ENCODE data around the gene COPA.

COPA gene

DNA sequence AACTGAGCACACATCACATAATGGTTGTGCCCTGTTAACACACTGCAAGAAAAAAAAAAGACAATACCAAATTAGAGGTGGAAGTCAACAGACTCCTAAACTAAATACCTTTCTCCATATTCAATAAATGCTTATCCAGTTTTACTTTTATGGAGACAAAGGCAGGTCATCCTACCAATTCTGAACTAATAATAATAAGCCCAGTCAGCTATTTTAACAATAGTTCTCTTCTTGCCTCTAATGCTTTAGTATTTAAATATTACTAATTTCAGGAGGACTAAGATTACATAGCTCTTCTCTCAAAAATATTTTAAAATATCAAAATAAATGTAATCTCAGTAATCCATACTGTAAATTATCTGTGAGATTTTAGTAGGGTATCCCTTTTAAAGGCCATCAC is 10.5 kb downstream of the COPA start:
- TF ChIP-seq, protein P1, sequence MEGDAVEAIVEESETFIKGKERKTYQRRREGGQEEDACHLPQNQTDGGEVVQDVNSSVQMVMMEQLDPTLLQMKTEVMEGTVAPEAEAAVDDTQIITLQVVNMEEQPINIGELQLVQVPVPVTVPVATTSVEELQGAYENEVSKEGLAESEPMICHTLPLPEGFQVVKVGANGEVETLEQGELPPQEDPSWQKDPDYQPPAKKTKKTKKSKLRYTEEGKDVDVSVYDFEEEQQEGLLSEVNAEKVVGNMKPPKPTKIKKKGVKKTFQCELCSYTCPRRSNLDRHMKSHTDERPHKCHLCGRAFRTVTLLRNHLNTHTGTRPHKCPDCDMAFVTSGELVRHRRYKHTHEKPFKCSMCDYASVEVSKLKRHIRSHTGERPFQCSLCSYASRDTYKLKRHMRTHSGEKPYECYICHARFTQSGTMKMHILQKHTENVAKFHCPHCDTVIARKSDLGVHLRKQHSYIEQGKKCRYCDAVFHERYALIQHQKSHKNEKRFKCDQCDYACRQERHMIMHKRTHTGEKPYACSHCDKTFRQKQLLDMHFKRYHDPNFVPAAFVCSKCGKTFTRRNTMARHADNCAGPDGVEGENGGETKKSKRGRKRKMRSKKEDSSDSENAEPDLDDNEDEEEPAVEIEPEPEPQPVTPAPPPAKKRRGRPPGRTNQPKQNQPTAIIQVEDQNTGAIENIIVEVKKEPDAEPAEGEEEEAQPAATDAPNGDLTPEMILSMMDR (IDR thresholded peaks at IDR 0.05; ENCODE audit: borderline replicate concordance, control extremely low read depth, extremely low read depth, insufficient read depth, missing control alignments) = no peak
- in situ Hi-C loops (cut with MboI; ENCODE audit: low sequenced_read_pairs, unreplicated experiment) = no loop called here
- no peak for DNase-seq (ENCODE audit: low spot score)

DNA sequence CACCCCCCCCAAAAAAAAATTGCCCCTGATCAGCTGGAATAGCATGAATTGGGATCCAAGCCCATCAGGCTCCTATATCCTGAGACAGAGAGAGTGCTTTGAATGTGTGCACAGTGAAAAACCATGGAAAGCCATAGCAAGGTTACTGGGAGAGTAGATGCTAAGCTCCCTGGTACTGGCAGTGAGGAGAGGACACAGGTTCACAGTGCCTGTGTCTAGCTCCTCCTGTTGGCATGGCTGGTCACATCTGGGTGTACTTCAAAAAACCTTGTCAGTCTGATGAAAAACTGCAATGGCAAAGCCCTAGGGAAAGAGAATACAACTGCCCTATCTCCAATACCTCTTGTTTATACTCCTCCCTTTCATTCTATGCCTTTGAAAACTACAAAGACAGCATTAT is 12.9 kb downstream of the COPA start:
- no peak for DNase-seq (ENCODE audit: low spot score)
- TF ChIP-seq, protein P1 (IDR thresholded peaks at IDR 0.05; ENCODE audit: borderline replicate concordance, control extremely low read depth, extremely low read depth, insufficient read depth, missing control alignments) = no peak
- in situ Hi-C loops (cut with MboI; ENCODE audit: low sequenced_read_pairs, unreplicated experiment) = no loop called here

DNA sequence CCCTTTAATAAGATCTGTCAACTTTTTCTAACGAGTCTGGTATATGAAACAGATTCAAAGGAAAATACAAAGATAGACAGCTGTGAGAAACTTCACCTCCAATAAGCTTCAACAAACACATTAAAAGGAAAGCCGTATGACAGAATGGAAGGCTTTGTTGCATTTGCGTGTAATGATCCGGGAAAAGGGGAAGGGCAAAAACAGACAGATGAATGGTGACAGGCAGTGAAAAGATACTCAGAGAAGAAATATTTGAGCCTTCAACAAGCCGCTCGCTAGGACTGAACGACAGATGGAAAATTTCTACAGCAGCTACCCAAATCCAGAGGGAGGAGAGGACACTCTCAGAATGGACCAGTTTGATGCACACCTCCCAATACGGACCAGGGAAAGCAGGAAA is 14.9 kb downstream of the COPA start:
- no peak for DNase-seq (ENCODE audit: low spot score)
- TF ChIP-seq, protein P1 (IDR thresholded peaks at IDR 0.05; ENCODE audit: borderline replicate concordance, control extremely low read depth, extremely low read depth, insufficient read depth, missing control alignments) = no peak
- in situ Hi-C loops (cut with MboI; ENCODE audit: low sequenced_read_pairs, unreplicated experiment) = no loop called here

DNA sequence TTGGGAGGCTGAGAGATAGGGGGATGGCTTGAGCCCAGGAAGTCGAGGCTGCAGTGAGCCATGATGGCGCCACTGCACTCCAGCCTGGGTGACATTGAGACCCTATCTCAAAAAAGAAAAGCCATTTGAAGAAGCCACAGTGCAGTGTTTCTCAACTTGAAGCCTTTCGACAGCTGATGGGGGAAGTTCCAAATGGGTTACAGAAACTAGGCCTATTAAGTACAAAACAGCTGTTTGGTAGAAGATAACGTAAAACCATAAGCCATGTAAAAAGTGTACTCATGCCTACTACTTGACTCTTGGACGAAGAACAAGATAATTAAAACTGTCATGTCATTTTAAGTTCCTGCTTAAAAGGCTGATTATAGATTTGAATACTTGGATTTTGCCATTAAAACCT is 16.6 kb downstream of the COPA start:
- in situ Hi-C loops (cut with MboI; ENCODE audit: low sequenced_read_pairs, unreplicated experiment) = no loop called here
- DNase-seq (ENCODE audit: low spot score) = no peak
- TF ChIP-seq, protein P1 (IDR thresholded peaks at IDR 0.05; ENCODE audit: borderline replicate concordance, control extremely low read depth, extremely low read depth, insufficient read depth, missing control alignments) = no peak

DNA sequence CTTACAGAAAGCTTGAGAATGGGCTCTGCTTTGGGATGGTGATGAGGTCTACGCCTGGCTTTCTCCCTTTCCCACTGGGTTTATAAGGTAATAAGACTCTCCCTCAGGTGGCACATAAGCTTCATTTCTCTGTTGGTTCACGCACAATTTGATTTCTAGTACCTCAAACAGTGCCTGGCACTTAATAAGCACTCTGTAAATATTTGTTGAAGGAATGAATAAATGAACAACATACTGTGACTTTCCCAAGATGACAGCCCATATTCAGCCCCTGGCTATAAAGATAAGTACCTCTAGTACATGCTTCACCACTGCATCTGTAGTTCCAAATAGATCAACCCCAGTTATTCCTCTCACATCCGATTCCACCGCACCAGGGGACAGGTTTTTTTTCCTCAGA is 17.8 kb downstream of the COPA start:
- in situ Hi-C loops (cut with MboI; ENCODE audit: low sequenced_read_pairs, unreplicated experiment) = no loop called here
- TF ChIP-seq, protein P1 (IDR thresholded peaks at IDR 0.05; ENCODE audit: borderline replicate concordance, control extremely low read depth, extremely low read depth, insufficient read depth, missing control alignments) = no peak
- no peak for DNase-seq (ENCODE audit: low spot score)

DNA sequence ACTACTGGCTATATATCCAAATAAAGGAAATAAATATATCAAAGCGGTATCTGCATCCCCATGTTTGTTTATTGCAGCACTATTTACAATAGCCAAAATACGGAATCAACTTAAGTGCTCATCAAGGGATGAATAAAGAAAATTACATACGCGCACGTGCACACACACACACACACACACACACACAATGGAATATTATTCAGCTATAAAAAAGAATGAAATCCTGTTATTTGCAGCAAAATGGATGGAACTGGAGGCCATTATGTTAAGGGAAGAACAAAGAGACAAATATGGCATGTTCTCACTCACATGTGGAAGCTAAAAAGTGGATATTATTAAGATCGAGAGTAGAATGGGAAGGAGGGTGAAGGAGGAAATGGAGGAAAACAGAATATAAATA is 20.2 kb downstream of the COPA start:
- no peak for DNase-seq (ENCODE audit: low spot score)
- TF ChIP-seq, protein P1 (IDR thresholded peaks at IDR 0.05; ENCODE audit: borderline replicate concordance, control extremely low read depth, extremely low read depth, insufficient read depth, missing control alignments) = no peak
- in situ Hi-C loops (cut with MboI; ENCODE audit: low sequenced_read_pairs, unreplicated experiment) = no loop called here

DNA sequence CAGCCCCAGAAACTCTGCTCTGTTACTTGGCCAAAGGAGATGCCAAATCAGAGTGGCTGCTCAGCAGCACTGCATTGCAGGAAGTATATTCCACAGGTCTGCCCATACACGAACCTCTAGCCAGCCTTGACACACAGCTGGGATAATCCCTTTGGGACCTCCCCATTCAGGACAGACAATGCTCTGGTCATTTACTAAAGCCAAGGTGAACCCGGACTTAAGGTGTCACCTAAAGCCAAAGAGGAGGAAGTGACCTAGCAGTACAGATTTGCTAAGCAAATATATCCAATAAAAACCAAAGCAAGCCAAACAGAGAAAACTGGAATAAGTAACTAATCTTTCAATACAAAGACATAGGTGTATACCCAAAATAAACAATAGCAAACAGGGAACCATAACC is 27.7 kb downstream of the COPA start:
- in situ Hi-C loops (cut with MboI; ENCODE audit: low sequenced_read_pairs, unreplicated experiment) = no loop called here
- TF ChIP-seq, protein P1 (IDR thresholded peaks at IDR 0.05; ENCODE audit: borderline replicate concordance, control extremely low read depth, extremely low read depth, insufficient read depth, missing control alignments) = no peak
- no peak for DNase-seq (ENCODE audit: low spot score)

All from GM13976 (cell line).